WTC11 (cell line): Measurements from ENCODE around the gene SHROOM3. TPM values are rescaled to one million over a fixed set of nuclear protein-coding genes. Genes with fewer than 3 reads are reported as not detected.

ENCODE experiments used
- ATAC-seq: fragments of 200-7000 bp; cut with Tn5 transposase; 2 replicates; pipeline ENCODE4 v1.10.0; 2021; ENCODE audit warnings: mild to moderate bottlenecking, moderate library complexity
- CTCF ChIA-PET: fragments of 300-600 bp; sonication (Branson Sonifier 250); formaldehyde crosslinking; loops from one replicate; lab custom pipeline; 2021; ENCODE audit warnings: antibody characterized with exemption; lab: Charles Lee
- POLR2A ChIA-PET: fragments of 350-600 bp; sonication (Branson Sonifier 250); formaldehyde crosslinking; loops from one replicate; lab custom pipeline; 2021; ENCODE audit warnings: antibody characterized with exemption; lab: Charles Lee
- DNase-seq: peaks from one replicate; pipeline ENCODE4 v3.0.0; 2021; ENCODE audit warnings: low spot score
- H3K27ac Mint-ChIP-seq: 2 replicates; pipeline ENCODE4 v1.8.0; 2021; ENCODE audit warnings: mixed read lengths
- H3K27me3 Mint-ChIP-seq: 2 replicates; pipeline ENCODE4 v1.8.0; 2021; ENCODE audit warnings: low read depth, mild to moderate bottlenecking, moderate library complexity, mixed read lengths
- H3K36me3 Mint-ChIP-seq: 2 replicates; pipeline ENCODE4 v1.8.0; 2021; ENCODE audit warnings: mixed read lengths
- H3K4me1 Mint-ChIP-seq: 2 replicates; pipeline ENCODE4 v1.8.0; 2022; ENCODE audit warnings: mixed read lengths
- H3K4me3 Mint-ChIP-seq: 2 replicates; pipeline ENCODE4 v1.8.0; 2021; ENCODE audit warnings: mild to moderate bottlenecking, moderate library complexity, mixed read lengths
- H3K9me3 Mint-ChIP-seq: 2 replicates; pipeline ENCODE4 v1.8.0; 2021; ENCODE audit warnings: mixed read lengths
- ATF6 ChIP-seq: sonication (generic); formaldehyde crosslinking; IDR thresholded peaks from 2 replicates; pipeline ENCODE4 v1.8.1; 2023; ENCODE audit warnings: mild to moderate bottlenecking, missing genetic modification reagents
- ELF4 ChIP-seq: sonication (generic); formaldehyde crosslinking; IDR thresholded peaks from 2 replicates; pipeline ENCODE4 v1.8.1; 2022; ENCODE audit warnings: low read depth, mild to moderate bottlenecking, moderate library complexity, missing genetic modification reagents
- ERG ChIP-seq: fragments of 250-450 bp; sonication (Bioruptor Pico); IDR thresholded peaks from 2 replicates; pipeline ENCODE4 v1.8.0; 2021; ENCODE audit warnings: mild to moderate bottlenecking
- FOXJ3 ChIP-seq: sonication (generic); formaldehyde crosslinking; IDR thresholded peaks from 2 replicates; pipeline ENCODE4 v1.9.0; 2021; ENCODE audit warnings: missing genetic modification reagents, mild to moderate bottlenecking, borderline replicate concordance
- GRHL2 ChIP-seq: fragments of 250-450 bp; sonication (Bioruptor Pico); IDR thresholded peaks from 2 replicates; pipeline ENCODE4 v1.8.0; 2022; ENCODE audit warnings: mild to moderate bottlenecking, moderate library complexity; ENCODE audit not compliant: insufficient replicate concordance, severe bottlenecking
- HMGA2 ChIP-seq: fragments of 250-450 bp; sonication (Bioruptor Pico); IDR thresholded peaks from 2 replicates; pipeline ENCODE4 v1.4.0; 2021; ENCODE audit warnings: mild to moderate bottlenecking, moderate library complexity
- IRF2 ChIP-seq: sonication (generic); formaldehyde crosslinking; IDR thresholded peaks from 2 replicates; pipeline ENCODE4 v1.8.0; 2022; ENCODE audit warnings: low read depth, missing genetic modification reagents, borderline replicate concordance
- KAT7 ChIP-seq: sonication (generic); formaldehyde crosslinking; IDR thresholded peaks from 2 replicates; pipeline ENCODE4 v1.8.1; 2023; ENCODE audit warnings: missing genetic modification reagents, mild to moderate bottlenecking, borderline replicate concordance
- MYBL2 ChIP-seq: sonication (generic); formaldehyde crosslinking; IDR thresholded peaks from 2 replicates; pipeline ENCODE4 v1.8.1; 2023; ENCODE audit warnings: mild to moderate bottlenecking, moderate library complexity, missing genetic modification reagents
- NR2C2 ChIP-seq: sonication (generic); formaldehyde crosslinking; IDR thresholded peaks from 2 replicates; pipeline ENCODE4 v1.8.0; 2022; ENCODE audit warnings: mild to moderate bottlenecking, missing genetic modification reagents
- PREB ChIP-seq: sonication (generic); formaldehyde crosslinking; IDR thresholded peaks from 2 replicates; pipeline ENCODE4 v1.8.1; 2022; ENCODE audit warnings: mild to moderate bottlenecking, missing genetic modification reagents, moderate library complexity, borderline replicate concordance
- SMAD3 ChIP-seq: sonication (generic); formaldehyde crosslinking; IDR thresholded peaks from 2 replicates; pipeline ENCODE4 v1.8.0; 2022; ENCODE audit warnings: missing genetic modification reagents, mild to moderate bottlenecking, borderline replicate concordance
- STAT6 ChIP-seq: sonication (generic); formaldehyde crosslinking; conservative IDR thresholded peaks from 2 replicates; pipeline ENCODE4 v1.8.1; 2023; ENCODE audit warnings: mild to moderate bottlenecking, low read depth, missing genetic modification reagents, moderate library complexity
- TCF7 ChIP-seq: sonication (generic); formaldehyde crosslinking; IDR thresholded peaks from 2 replicates; pipeline ENCODE4 v1.8.0; 2022; ENCODE audit warnings: mild to moderate bottlenecking, low read depth, missing genetic modification reagents, moderate library complexity
- TEAD1 ChIP-seq: sonication (generic); formaldehyde crosslinking; IDR thresholded peaks from 2 replicates; pipeline ENCODE4 v1.8.0; 2022; ENCODE audit warnings: mild to moderate bottlenecking, missing genetic modification reagents
- USF2 ChIP-seq: sonication (generic); formaldehyde crosslinking; IDR thresholded peaks from 2 replicates; pipeline ENCODE4 v1.8.1; 2023; ENCODE audit warnings: mild to moderate bottlenecking, missing genetic modification reagents, moderate library complexity
- ZNF232 ChIP-seq: sonication (generic); formaldehyde crosslinking; IDR thresholded peaks from 2 replicates; pipeline ENCODE4 v1.8.0; 2022; ENCODE audit warnings: mild to moderate bottlenecking, missing genetic modification reagents
- ZNF671 ChIP-seq: fragments of 250-450 bp; sonication (Bioruptor Pico); IDR thresholded peaks from 2 replicates; pipeline ENCODE4 v1.8.0; 2021; ENCODE audit warnings: mild to moderate bottlenecking
- total RNA-seq: library from RNA; stranded (reverse); gene quantifications from 3 replicates; pipeline ENCODE4 v1.2.3, GENCODE V29; 2021

The SHROOM3 gene
- total RNA-seq, 1 experiment from 2014 or later: 71.9 TPM

- no peak for TF ChIP-seq ATF6 (CRISPR knock-in tag)
Observed at GRCh38 chr4:76582817-76583087, 147.7 kb downstream of the SHROOM3 start (continued).

GRCh38 chr4:76584241-76585152 lies 149.5 kb downstream of the SHROOM3 start:
- Mint-ChIP-seq H3K27ac (peak overlapping the region; percentile 94), H3K27me3 (no peaks in the 10 kb centered on the region), H3K9me3 (no peaks in the 10 kb centered on the region), H3K4me1 (peaks cover 60% of the 10 kb centered on the region), H3K36me3 (no peaks in the 10 kb centered on the region), H3K4me3 (no peak overlapping the region)
- ChIA-PET CTCF (interaction anchor here (0.6 to 2.1 kb wide), 3 partner anchors 44 to 173 kb away, joined by 3 to 8 read pairs (median 6); no protein-coding TSS in a partner anchor), POLR2A (no interaction called here)
- DNase-seq (no peak), ATAC-seq (no peak)
- TF ChIP-seq SMAD3: no peak
- no peak for TF ChIP-seq ERG
- TF ChIP-seq MYBL2 (CRISPR knock-in tag): no peak
- TF ChIP-seq IRF2 (CRISPR knock-in tag): no peak
- TF ChIP-seq NR2C2: no peak
- no peak for TF ChIP-seq TEAD1

- no peaks in the 10 kb centered on the region for H3K36me3 Mint-ChIP-seq
- H3K27me3 Mint-ChIP-seq: no peaks in the 10 kb centered on the region
- TF ChIP-seq ELF4 (CRISPR knock-in tag) (no peak), IRF2 (CRISPR knock-in tag) (no peak), TCF7 (CRISPR knock-in tag) (no peak), GRHL2 (CRISPR knock-in tag) (no peak)
- peaks cover 61% of the 10 kb centered on the region for H3K4me1 Mint-ChIP-seq
- H3K27ac Mint-ChIP-seq: peak overlapping the region; percentile 94
- CTCF ChIA-PET: interaction anchor here (0.7 to 2.1 kb wide), 16 partner anchors 12 to 187 kb away, joined by 3 to 9 read pairs (median 4); partner anchors contain the start of gene SHROOM3
- ATAC-seq (no peak), DNase-seq (no peak)
- H3K4me3 Mint-ChIP-seq: peak overlapping the region; percentile 74
- POLR2A ChIA-PET: interaction anchor here (0.7 to 1.9 kb wide), 6 partner anchors 16 to 113 kb away, joined by 3 to 11 read pairs (median 4); no protein-coding TSS in a partner anchor
- H3K9me3 Mint-ChIP-seq: no peaks in the 10 kb centered on the region
Observed at GRCh38 chr4:76585272-76585671, 150.2 kb downstream of the SHROOM3 start.

GRCh38 chr4:76585897-76586360 lies 150.9 kb downstream of the SHROOM3 start:
- Mint-ChIP-seq H3K36me3 (no peaks in the 10 kb centered on the region), H3K4me1 (peaks cover 67% of the 10 kb centered on the region), H3K27me3 (no peaks in the 10 kb centered on the region), H3K9me3 (no peaks in the 10 kb centered on the region), H3K27ac (peak overlapping the region; percentile 94), H3K4me3 (peak overlapping the region; percentile 74)
- ChIA-PET POLR2A (interaction anchor here (0.7 to 1.9 kb wide), 9 partner anchors 15 to 156 kb away, joined by 3 to 11 read pairs (median 3); no protein-coding TSS in a partner anchor), CTCF (interaction anchor here (0.7 to 2.1 kb wide), 17 partner anchors 12 to 187 kb away, joined by 3 to 9 read pairs (median 4); partner anchors contain the start of gene SHROOM3)
- ATAC-seq (peak; percentile 78), DNase-seq (peak; percentile 91)
- TF ChIP-seq PREB (CRISPR knock-in tag) (no peak), ZNF232 (CRISPR knock-in tag) (no peak), FOXJ3 (no peak), TEAD1 (peak; percentile 26; the same call in 1 of the 2 replicates), STAT6 (CRISPR knock-in tag) (no peak), KAT7 (CRISPR knock-in tag) (no peak), HMGA2 (CRISPR knock-in tag) (no peak), USF2 (no peak), ZNF671 (CRISPR knock-in tag) (no peak)
